ENCODE results near the gene CELF2.

CELF2 gene

DNA sequence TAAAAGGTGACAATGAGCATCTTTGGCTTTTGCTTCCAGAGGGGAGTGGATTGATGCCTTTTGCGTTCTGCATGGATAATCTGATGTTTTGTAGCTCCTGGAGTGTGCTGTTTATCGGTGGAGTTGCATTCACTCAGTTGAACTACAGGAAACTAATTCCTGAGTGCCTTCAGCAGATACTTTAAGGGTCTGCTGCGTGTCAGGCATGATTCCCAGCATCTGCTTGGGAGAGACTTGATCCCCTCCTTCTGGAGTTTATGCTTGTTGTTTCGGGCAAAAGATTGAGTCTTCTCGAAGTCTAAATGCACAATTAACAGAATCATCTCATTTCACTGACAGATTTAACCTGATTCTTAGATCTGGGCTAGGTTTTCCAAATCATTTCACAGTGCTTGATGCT lies 46.2 kb downstream of the CELF2 start:
- DNase-seq: no peak

DNA sequence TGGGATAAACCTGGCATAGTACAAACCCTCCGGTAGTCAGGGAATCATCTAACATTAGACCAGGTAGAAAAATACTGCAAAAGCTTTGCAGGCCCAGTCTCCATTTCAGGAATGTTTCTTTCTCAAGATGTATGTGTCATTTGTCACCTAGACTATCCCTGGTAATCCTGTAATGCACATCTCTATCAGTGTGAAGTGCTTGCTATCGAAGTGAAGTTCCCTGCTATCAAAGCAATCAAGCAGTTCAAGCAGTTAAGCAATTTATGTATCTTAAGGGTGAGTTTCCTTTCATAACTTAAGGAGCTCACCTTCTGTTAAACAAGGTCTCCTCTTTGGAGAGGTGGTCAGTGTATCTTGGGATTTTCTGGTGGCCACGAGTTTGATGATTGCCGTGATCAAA lies 47.2 kb downstream of the CELF2 start:
- no peak for DNase-seq

DNA sequence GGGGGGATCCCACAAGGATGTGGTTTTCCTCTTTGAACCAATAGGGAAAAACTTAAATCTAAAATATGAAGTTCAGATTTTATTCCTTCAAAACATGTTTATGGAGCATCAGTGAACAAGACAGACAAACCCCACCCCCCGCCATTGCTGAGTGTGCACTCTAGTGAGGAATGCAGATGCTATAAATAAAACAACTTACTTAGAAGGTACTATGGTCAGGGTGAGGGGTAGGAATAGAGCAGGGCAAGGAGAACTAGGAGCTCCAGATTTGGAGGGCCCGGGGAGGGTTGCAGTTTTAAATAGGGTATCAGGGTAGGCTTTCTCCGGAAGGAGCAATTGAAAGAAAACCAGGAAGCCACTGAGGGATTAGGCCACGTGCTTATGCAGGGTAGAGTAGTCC lies 47.9 kb downstream of the CELF2 start:
- DNase-seq: no peak

DNA sequence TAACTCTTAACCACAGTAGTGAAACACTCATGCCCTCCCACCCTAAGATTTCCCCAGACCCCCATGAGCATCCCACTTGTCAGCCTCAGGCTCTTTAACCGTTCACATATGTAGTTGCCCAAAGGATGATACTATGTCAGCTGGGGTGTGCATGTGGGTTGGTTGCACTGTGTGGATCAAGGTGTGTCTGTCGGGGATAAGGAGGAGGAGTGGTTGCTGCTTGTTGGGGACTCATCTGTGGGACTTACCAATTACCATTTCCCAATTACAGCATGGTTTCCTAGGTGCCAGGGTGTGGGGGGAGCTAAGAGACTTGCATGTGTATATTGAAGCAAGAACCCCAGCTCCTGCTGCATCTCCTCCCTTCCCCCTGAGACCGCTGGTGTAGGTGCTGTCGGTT lies 48.8 kb downstream of the CELF2 start:
- DNase-seq: no peak

DNA sequence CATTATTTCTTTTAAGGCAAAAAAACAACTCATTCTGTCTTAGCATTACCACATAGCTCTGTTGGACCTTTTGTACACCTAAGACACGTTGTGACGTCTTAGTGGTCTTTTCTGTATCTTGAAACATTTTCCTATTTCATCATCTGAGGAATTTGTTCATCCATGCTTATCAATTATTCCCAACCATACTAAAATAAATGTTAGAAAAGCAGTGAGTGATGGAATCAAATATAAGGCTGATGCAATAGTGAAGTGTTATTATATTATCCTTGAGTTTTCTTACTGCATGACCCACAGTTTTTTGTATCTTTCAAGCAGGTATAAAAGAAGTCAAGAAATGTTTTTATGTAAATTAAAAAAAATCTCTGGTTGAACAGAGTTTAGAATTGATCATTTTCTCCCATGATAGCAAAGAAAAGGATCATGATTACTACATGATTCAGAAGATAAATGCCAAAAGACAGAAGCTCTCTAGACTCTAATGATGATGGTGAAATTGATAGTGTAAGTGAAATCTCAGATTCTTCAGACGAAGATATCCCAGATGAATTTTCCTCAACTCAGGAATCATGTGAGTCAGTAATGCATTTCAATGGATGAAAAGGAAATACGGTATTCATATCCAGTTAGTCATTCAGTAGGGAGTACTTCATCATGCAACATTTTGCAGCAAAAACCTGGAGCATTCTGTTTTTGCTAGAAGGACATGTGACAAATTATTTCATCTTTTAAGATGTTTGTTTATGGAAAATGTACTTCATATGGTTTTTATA lies 51.4 kb downstream of the CELF2 start:
- DNase-seq: no peak

DNA sequence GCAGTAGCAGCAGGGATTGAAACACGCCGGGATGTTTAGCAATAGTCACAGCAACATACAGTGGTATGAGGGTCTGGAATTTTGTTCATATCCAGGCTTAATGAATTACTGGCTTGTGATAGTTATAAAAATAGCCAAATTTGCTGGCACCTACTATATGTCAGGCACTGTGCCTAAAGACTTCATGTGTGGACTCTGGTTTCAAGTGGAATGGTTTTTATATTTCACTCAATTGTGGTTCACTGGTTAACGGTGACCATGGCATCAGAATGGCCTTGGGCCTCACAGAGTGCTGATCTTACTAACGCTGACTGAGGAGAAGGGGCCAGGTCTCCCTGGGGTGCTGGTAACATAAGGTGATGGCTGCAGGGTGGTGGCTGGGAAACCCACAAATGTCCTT lies 55.7 kb downstream of the CELF2 start:
- DNase-seq: no peak

DNA sequence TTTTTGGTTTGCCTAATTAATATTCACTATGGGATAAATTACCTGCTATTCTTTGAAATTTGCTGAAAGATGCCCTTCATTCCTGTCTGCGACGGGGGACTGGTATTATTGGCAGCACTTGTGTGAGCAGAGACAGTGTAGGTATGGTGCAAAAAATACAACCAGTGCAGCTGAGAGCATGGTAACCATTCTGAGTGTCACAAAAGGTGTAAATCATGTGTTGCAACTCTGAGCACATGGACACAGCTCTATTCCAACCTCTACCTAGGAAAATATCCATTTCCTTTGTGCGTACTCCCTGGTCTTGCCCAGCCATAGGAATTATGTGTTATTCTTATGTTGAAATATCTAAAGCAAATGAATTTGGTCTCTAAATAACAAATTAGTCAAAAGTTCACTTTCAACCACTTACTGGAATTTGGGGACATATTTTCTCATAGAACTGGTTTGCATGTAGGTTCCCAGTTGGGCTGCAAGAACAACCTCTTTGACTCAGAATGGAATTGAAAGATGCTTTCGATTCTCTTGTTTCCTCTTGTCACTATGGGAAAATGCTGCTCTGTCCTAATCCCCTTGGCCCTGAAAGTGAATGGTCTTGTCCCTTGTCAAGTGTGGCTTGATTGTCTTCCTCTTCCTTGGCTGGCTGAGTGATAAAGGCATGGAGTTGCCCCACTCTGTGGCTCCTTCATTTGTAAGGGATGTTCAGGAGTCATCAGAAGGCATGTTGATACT lies 57.0 kb downstream of the CELF2 start:
- no peak for DNase-seq

DNA sequence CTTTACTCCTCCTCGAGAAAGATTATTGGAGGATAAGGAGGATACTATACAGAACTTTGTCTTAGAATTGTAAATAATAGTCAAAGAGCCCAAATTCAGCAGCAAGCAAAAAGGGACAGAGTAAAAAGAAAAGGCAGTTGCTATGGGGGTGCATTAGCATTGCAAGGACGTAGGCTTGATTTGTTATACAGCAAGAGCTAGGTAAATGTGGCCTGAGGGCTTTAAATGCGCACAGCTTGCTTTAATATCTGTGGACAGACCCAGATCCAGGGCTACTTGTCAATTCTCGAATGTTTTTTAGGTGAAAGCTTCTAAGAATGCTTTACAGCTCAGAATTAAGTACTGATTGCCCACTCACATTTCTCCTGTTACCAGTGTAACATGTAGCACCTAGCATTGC lies 58.5 kb downstream of the CELF2 start:
- no peak for DNase-seq

DNA sequence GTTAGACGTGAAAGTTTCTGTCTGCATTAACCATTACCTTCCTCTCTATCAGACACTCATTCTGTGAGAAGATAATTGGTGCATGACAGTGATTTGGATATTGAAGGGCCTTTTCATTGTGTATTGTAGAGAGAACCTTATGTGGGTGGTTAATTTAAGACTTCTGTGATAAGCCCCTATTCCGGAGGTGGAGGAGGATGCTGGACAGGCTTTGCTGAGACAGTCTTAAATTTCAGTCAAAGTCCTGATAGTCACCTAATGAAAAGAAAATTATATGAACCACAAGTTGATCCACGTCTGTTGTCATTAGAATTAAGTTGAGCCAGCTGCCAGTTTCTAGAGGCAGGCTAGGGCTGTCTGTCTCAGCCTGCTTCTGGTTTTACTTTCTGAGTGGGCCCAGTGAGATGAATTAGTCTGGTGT lies 62.9 kb downstream of the CELF2 start:
- no peak for DNase-seq

DNA sequence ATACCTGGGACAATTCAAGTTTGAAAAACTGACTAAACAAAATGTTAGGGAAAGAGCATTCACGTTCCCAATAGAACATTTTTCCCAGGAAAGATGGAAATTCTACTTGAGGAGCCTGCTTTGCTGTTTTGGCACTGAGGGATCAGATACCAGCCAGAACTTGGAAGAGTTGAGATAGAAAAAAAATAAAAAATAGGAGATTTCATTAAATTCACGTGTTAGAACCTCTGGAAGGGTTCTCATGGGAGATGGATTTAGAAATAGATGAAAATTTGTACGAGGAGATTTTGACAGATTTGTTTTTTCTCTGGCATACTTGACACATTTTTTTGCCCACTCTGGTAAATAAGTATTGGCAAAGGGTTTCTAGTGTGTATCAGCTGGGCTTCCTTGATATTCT lies 63.7 kb downstream of the CELF2 start:
- DNase-seq: no peak

DNA sequence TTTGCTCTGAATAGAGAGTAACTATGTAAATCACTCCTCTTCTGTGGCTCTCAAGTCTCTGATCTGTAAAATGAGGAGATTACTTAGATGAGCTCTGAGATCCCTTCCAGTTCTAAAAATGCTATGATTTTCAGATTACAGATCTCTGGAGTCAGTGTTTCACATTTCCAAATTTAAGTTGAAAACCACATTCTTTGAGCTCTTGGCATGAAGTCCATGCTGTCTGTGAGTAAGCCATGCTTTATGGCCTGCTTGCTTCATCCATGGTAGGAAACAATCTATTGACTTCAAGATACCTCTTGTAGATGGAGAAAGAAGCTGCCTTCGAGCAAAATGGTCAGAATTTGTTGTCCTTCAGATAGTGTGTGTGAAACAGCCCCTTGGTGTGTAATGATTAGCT lies 64.9 kb downstream of the CELF2 start:
- DNase-seq: no peak

DNA sequence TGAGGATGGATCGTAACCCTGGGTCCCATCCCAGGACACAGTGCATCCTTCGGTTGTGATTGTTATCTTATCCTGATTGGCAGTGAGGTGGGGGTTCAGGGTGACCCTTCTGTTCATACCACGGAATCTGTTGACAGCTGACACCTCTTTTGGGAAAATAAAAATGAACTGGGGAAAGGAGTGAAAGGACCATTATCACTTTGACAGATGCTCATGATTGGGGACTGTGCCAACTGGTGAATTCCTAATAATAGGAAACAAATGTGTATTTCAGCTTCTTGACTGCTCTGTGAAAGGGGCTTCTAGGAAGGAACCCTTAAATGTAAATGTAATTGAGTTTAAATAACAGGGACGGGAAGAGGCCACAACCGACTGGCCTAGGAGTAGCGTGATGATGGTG lies 65.4 kb downstream of the CELF2 start:
- no peak for DNase-seq

DNA sequence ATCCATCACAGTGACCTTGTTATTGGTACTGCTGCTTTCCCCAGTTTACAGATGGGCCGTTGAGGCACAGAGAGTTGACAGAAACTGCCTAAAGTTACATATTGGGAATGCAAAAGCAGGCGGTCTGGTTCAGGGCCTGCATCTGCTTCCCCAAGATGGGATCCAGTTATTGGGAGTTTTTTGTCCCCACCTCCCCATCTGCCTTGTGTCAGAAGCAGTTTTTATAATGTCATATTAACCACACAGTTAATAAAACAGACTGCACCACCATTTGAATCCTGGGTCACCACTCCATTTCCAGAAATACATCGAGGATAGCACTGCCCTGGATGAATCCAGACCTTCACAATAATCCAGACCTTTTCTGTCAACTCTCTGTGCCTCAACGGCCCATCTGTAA lies 67.9 kb downstream of the CELF2 start:
- DNase-seq: no peak

DNA sequence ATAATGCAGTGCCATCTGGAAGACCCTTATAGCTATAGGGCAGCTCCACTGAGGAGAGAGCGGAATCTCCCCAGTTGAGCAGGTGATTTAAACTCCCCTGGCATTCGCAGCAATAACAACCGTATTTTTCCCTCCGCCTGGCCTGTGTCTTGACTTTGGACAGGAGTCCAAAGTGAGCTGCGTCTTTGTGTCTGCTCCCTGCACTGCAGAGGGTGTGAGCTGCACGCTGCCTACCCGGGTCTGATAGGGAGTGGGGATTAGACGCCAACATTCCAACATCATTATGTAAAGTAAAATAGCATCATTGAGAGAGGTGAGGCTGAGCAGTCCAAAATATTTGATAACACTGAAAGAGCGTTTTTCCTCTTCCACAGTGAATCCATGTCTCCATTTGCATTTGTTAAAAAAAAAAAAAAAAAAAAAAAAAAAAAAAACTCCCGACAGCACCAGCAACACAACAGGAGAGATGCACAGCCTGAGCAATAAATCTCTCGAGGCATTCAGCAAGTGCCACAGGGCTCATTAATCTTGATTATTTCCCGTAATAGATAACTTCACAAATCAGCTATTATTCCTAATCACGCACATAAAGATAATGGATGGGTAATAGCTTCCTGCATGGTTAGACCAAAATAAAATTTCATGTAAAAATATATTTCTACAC lies 68.6 kb downstream of the CELF2 start:
- no peak for DNase-seq

DNA sequence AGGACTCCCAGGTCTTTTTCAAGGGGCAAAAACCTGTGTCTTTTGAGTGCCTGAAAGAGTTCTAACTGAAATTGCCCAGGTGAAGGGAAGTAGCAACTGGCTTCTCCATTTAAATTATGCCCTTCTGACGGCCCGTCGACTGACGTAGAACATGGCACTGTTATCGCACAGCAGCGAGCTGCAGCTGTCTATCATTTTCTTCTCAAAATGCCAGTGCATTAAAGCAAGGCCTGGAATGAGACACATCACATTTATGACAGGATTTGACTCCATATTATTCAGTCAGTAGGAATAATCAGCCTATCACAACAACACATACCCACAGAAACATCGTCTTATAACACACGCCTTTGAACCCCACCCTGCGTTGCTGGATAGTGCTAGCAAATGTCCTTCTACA lies 69.7 kb downstream of the CELF2 start:
- DNase-seq: no peak

DNA sequence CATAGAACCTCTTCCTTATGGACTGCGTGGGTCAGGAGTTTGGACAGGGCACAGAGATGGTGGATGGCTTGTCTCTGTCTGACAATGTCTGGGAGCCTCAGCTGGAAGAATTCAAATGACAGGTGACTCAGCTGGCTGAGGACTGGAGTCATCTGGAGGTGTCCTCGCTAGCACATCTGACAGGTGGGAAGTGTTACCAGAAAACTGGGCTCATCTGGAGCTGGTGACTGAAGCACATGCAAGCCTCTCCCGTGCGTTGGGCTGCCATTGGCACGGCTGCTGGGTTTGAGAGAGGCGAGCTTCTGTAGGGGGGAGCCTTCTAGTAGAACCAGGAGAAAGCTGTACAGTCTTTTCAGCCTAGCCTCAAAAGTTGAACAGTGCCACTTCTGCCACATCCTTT lies 71.0 kb downstream of the CELF2 start:
- DNase-seq: no peak

DNA sequence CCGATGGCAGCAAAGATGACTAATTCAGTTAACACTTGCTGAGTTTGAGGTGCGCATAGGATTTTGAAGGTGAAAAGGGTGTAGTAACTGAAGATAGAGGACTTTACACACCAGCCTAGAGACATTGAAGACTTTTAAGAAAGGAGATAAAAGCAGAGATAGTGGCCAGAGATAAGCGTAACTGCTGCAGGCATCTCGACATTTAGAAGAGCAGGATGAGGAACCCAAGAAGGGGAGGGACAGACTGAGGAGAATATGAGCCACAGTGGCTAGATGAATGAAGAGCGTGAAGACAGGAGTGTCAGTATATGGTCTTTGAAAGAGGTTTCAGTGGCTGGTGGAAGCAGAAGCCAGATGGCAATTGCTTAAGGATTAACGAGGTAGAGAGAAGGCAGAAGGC lies 71.6 kb downstream of the CELF2 start:
- DNase-seq: no peak

DNA sequence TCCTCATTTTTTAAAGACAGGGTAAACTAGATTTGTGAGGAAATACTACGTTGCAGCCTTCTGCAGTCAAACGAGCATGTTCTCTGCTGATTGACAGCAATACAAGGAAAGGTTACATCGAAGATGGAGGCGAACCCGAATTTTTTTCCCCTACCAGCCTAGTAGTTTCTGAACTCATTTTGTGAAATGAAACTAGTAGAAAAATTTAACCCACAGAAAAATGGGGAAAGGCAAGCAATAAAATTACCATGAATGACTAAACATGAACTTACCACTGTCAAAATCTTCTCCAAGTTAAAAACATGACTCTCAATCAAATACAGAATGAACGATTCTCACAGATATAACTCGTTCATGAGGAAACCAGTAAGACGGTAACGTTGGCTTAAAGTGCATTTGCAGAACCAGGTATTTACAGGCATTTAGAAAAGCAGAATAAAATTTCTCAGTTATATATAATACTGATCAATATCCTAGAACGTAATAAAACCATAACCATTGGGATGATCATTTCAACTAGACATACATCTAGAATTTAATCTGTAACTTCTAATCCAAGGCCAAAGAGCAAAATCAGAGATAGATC lies 73.9 kb downstream of the CELF2 start:
- no peak for DNase-seq

DNA sequence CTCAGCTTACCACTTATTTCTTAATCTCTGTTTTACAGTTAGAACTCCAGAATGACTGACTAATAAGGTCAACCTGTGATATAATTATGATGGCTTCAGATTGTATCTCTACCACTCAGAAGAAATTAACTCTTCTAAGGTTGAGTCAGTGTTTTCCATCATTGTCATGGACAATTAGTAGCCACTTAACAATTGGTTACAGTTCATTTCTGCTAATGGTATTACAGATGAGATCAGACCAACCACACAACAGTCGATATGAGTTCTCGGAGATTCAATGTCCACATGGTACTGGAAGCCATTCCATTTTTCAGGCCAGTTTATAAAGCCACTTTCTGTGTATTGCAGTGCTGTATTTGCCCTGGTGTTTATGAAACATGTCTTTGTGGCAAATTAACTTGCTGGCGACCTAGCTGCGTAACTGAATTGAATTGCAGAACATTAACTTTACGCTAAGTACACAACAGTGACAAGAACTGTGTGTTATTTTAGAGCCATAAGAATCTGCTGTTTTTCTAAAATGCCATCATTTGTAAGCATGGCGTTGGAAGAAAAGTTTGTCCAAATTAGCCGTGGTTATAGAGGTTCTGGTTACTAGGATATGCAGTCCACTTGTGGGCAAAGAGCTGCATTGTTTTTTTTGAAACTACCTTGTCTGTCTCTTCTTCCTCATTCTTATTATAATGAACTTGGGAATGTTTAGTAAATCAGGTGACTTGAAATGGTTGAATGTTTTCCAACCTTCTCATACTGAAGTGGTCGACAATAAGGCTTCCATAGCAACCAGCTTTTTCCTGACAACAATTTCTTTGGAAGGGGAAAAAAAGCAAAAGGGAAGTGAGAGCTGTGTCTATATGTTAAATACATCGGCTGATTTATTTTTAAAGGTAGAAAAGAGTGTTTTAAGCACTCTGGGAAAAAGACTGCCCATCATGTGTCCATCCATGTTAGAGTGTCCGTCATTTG lies 76.4 kb downstream of the CELF2 start:
- no peak for DNase-seq

DNA sequence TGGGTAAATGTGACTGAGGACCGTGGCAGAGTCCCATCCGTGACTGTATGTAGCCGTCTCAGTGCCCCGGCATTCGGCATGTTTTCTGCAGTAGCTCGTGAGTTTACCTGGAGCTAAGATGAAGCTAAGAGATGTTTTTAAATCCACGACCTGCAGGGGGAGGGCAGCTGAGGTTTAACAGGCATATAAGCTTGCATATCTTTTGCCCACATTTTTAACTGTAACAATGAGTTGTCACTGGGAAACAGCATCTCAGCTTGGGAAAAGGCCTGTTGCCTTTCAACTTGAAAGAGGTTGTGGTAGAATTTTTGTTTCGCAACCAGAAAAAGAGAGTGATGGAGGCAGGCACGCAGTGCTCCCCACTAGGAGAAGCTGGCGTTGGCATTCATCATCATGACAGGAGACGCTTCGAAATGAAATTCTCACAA lies 77.7 kb downstream of the CELF2 start:
- DNase-seq: no peak

DNA sequence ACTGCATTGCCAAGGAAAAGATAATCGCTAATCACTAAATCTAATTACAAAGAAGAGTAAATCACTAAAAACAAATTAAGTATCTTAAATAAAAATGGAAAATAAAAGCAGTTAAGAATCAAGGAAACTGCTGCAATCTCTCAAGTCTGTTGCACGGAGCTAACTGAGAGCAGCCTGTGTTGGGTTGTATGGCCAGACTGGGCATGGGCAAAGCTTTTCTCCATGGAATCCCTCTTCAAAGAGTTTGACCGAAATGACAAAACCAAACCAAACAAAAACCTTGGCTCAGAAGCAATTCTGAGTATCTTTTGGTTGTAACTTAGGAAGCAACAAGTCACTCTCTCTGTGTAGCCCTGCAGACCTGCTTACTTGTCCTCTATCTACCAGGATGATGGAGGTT lies 78.8 kb downstream of the CELF2 start:
- DNase-seq: no peak

DNA sequence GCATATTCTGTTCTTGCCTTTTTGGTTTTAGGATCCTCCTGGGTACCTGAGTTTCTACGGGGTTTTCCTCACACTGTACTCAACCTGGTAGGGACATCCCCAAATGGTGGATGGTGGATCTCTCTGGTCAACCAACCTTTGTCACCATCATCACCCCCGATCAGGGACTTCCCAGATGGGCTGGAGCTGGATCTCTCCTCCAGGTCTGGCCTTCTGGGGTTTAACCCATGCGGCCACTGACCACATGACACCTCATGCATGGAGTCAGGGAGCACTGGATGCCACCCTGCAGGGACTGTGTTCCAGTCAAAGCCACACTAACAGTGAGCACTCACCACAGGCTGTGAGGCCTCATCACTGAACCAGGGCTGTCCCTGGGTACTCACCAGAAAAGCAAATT lies 80.0 kb downstream of the CELF2 start:
- DNase-seq: no peak

DNA sequence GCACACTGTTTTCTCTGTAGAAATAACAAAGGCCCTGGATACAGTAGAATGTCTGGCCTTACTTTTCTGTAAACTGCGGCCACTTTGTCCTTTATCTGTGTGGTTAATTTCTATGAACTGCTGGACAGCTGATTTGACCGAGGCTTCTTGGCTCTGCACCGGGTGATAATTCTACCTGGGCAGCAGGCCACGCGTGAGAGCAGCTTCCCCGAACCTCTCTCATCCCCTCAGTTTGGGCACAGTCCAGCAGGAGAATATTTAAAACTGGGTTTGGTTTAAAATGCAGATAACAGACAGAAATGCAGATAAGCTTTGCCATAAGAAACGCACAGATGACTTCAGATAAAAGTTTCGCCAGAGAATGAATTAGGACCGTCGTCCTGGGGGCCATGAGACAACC lies 81.0 kb downstream of the CELF2 start:
- no peak for DNase-seq

Measured in DMS 273 treated with DMSO at 0.1 percent for 48 hours (cell line).